Kidney epithelial cell (primary cell): ENCODE data around the gene ZNF8. TPM values are rescaled to one million over a fixed set of nuclear protein-coding genes. Genes with fewer than 3 reads are reported as not detected.

Experiments used
- DNase-seq: peaks from one replicate; pipeline ENCODE4 v3.0.0-alpha.2; 2010; ENCODE audit warnings: low read depth
- H3K27me3 ChIP-seq: 2 replicates; pipeline ENCODE4 v1.6.0; 2011; ENCODE audit warnings: low read length; ENCODE audit not compliant: control insufficient read depth, insufficient read depth
- H3K36me3 ChIP-seq: 2 replicates; pipeline ENCODE4 v1.5.1; 2011; ENCODE audit warnings: low read length; ENCODE audit not compliant: control insufficient read depth, insufficient read depth
- H3K4me3 ChIP-seq: 2 replicates; pipeline ENCODE4 v1.5.1; 2011; ENCODE audit warnings: low read depth, mild to moderate bottlenecking, control low read depth, low read length
- CTCF ChIP-seq: IDR thresholded peaks from 2 replicates; pipeline ENCODE4 v1.5.1; 2011; ENCODE audit warnings: mild to moderate bottlenecking, moderate library complexity, low read length, control low read depth, inconsistent platforms; ENCODE audit not compliant: insufficient read depth, poor library complexity, severe bottlenecking
- total RNA-seq: library from RNA; depleted of rRNA; stranded (reverse); fragments of >200 nt; gene quantifications from 2 replicates; pipeline ENCODE4 v1.2.3, GENCODE V29; 2015

Gene ZNF8
- total RNA-seq, 1 donor from 2014 or later, result 7.1 TPM

- Histone ChIP-seq H3K4me3 (no peak overlapping the region), H3K27me3 (no peaks in the 10 kb centered on the region), H3K36me3 (no peaks in the 10 kb centered on the region)
- TF ChIP-seq CTCF, result no peak
- no peak for DNase-seq
These were observed 53.9 kb downstream of the ZNF8 start for GRCh38 chr19:58332697-58333096.

GRCh38 chr19:58334691-58335249, 56.0 kb downstream of the ZNF8 start:
- Histone ChIP-seq H3K4me3 (no peak overlapping the region), H3K27me3 (no peaks in the 10 kb centered on the region)
- TF ChIP-seq CTCF, result no peak

GRCh38 chr19:58335630-58336029, 56.9 kb downstream of the ZNF8 start:
- H3K36me3 ChIP-seq, result peaks cover 2% of the 10 kb centered on the region
- H3K4me3 ChIP-seq, result no peak overlapping the region
- TF ChIP-seq CTCF, result no peak
- DNase-seq, result no peak
- no peaks in the 10 kb centered on the region for H3K27me3 ChIP-seq

More at GRCh38 chr19:58334691-58335249, 56.0 kb downstream of the ZNF8 start:
- H3K36me3 ChIP-seq, result peaks cover 2% of the 10 kb centered on the region
- DNase-seq, result no peak

GRCh38 chr19:58336216-58336615, 57.5 kb downstream of the ZNF8 start:
- no peak for DNase-seq
- Histone ChIP-seq H3K4me3 (no peak overlapping the region), H3K36me3 (peaks cover 2% of the 10 kb centered on the region), H3K27me3 (no peaks in the 10 kb centered on the region)
- no peak for TF ChIP-seq CTCF

- no peak for DNase-seq
- TF ChIP-seq CTCF, result no peak
- H3K4me3 ChIP-seq, result no peak overlapping the region
- peaks cover 2% of the 10 kb centered on the region for H3K36me3 ChIP-seq
- H3K27me3 ChIP-seq, result no peaks in the 10 kb centered on the region
These were observed 58.1 kb downstream of the ZNF8 start for GRCh38 chr19:58336820-58337219.

- no peak overlapping the region for H3K4me3 ChIP-seq
These were observed 59.6 kb downstream of the ZNF8 start for GRCh38 chr19:58338336-58338735.

More at GRCh38 chr19:58338336-58338735, 59.6 kb downstream of the ZNF8 start:
- peaks cover 2% of the 10 kb centered on the region for H3K36me3 ChIP-seq
- DNase-seq, result no peak
- H3K27me3 ChIP-seq, result no peaks in the 10 kb centered on the region
- TF ChIP-seq CTCF, result no peak
